Stimulated activated CD8-positive, alpha-beta memory T cell treated with anti-CD3 and anti-CD28 coated beads, Interleukin-15, amount 100 ng/mL, for 48 hours (primary cell): ENCODE results near the gene TRMT6.

Experiments
- DNase-seq, 2 donors: peaks; one replicate each; pipeline ENCODE4 v3.0.0-alpha.2; 2020; ENCODE audit warnings: low read depth in 2 of 2

TRMT6 gene

GRCh38 chr20:5947276-5947675 lies 3.1 kb downstream of the TRMT6 start:
- peak; percentile 27 to 55 for DNase-seq

DNA sequence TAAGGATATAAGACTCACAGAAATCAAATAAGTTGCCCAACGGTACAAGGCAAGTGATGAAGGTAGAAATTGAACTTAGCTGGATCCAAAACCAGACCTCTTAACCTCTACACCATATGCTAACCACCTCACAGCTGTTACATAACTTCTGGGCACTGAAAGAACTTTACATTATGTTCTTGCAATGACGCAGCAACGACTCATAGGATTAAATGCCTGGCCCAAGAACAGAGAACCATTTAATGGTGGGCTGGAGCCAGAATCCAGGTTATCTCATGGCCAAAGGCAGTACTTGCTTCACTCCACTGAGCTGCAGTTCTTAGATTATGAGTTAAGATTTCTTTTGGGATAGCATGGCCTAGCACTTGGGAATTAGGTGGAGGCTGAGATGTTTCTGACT lies 4.4 kb downstream of the TRMT6 start:
- DNase-seq = no peak

- no peak for DNase-seq
Observed at GRCh38 chr20:5938456-5939029, 11.8 kb downstream of the TRMT6 start.

- no peak for DNase-seq
Observed at GRCh38 chr20:5936238-5936637, 14.1 kb downstream of the TRMT6 start.

- no peak for DNase-seq
Observed at GRCh38 chr20:5935384-5935783, 14.9 kb downstream of the TRMT6 start.

- DNase-seq = no peak
Observed at GRCh38 chr20:5933802-5934436, 16.4 kb downstream of the TRMT6 start.

DNA sequence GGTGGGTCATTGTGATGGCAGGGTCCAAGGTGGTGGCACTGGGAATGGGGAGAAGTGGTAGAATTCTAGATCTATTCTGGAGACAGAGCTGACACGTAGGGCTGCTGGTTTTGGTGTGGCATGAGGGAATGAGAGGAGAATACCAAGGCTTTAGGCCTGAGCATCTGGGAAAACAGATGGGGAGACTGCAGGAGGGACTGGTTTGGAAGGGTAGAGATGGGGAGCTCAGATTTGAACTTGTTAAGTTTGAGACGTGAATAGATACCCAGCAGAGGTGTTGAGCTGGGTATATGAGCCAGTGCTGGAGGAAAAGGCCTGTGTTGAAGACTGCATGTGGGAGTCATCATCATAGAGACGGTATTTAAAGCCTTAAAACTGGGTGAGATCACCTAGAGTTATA lies 17.5 kb downstream of the TRMT6 start:
- no peak for DNase-seq

DNA sequence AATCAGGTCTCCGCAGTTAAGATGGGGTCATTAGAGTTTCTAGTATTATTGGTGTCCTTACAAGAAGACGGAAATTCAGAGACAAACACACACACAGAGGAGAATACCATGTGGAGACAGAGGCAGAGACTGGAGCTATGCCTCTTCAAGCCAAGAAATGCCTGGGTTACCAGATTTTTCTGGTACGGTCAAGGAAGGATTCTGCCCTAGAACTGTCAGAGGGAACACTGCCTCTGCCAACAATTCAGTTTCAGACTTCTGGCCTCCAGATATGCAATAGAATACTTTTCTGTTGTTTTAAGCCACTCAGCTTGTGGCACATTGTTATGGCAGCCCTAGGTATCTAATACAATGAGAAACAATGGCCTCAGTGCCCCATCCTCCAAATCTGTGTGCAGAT lies 18.9 kb downstream of the TRMT6 start:
- no peak for DNase-seq

GRCh38 chr20:5928836-5929715 lies 21.3 kb downstream of the TRMT6 start:
- no peak for DNase-seq

DNA sequence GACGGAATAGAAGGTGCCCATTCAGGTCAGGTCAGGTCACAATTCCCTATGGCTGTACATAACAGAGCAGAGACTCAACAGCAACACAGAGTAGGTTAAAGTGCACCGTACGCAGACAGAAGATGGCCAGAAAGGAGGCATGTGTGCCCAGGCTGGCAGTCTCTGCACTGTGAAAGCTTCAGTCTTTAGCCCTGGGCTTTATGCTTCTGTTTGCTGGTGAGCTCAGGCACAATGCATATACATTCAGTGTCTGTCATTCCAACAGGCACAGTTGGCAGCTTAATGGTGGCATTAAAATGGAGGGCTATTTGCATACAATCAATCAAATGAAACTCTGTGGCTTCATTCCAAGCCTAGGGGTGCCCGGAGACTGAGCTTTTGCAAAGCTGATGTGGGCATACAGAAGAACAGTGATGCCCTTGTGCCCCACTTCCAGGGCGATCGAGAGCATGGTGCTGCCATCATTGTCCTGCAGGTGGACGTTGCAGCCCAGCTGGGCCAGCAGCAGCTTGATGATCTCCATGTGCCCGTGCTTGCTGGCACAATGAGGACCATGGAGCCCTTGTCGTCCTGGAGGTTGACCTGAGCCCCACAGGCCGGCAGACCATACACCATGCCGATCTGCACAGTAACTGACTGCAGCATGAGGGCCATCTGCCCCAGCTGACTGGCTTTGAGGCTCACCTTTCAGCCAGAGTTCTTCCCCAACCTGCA lies 22.4 kb downstream of the TRMT6 start:
- DNase-seq = no peak

DNA sequence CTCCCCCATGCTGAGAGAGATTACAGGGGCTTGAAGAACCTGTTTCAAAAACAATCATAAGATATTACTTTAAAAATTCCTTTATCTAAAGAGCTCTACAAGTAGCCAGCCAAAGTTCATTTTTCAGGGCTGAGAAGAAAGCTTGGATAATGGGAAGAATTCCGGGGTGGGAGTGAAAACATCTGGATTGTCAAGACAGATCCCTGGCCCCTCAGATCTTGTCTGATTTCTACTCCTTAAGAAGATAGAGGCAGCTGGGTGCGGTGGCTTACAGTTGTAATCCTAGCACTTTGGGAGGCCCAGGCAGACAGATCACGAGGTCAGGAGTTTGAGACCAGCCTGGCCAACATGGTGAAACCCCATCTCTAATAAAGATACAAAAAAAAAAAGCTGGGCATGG lies 24.8 kb downstream of the TRMT6 start:
- DNase-seq = no peak

DNA sequence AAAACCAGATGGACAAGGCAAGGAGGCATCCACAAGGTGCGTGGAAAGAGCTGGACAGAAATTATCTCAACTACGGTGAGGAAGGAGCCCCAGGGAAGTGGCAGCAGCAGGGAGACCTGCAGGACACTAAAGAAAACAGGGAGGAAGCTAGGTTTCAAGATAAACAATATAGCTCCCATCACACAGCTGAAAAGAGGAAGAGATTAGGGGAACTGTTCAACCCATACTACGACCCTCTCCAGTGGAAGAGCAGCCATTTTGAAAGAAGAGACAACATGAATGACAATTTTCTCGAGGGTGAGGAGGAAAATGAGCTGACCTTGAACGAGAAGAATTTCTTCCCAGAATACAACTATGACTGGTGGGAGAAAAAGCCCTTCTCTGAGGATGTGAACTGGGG lies 26.8 kb downstream of the TRMT6 start:
- DNase-seq = no peak

GRCh38 chr20:5920581-5920980 lies 29.8 kb downstream of the TRMT6 start:
- no peak for DNase-seq

DNA sequence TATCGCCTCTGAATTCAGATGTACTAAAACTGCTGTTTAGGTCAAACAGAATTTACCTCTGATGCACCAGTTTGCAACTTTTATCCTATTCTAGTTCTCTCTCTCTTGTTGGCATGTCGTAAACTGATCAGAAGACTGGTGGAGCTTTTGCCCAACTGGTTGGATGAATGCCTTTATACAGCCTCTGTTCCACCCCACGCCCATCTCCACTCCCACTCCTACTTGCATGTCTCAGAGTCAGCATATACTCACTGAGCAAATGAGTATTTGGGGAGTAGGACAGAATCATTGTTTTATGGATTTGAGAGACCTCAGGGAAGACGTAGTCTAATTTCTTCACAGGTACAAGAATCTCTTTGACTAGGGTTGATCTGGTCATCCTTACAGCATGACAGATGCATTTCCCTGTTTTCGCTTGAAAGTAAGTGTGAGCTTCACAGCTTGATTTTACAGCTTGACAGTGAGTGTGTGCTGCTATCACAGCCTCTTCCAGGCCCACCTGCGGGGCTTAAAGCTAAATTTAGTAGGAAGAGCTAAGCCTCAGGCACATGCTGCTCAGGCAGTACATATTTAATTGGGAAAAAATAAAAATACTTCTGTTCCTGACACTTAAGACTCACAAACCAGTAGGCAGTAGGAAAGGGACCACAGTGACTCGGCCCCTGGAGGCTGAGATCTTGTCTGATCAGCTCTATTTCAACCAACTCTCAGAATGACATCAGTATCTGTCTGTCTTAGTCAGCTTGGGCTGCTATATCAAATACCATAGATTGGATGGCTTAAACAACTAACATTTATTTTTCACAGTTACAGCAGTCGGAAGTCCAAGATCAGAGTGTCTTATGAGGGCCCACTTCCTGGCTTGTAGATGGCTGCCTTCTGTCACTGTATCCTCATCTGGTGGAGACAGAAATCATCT lies 30.4 kb downstream of the TRMT6 start:
- no peak for DNase-seq

DNA sequence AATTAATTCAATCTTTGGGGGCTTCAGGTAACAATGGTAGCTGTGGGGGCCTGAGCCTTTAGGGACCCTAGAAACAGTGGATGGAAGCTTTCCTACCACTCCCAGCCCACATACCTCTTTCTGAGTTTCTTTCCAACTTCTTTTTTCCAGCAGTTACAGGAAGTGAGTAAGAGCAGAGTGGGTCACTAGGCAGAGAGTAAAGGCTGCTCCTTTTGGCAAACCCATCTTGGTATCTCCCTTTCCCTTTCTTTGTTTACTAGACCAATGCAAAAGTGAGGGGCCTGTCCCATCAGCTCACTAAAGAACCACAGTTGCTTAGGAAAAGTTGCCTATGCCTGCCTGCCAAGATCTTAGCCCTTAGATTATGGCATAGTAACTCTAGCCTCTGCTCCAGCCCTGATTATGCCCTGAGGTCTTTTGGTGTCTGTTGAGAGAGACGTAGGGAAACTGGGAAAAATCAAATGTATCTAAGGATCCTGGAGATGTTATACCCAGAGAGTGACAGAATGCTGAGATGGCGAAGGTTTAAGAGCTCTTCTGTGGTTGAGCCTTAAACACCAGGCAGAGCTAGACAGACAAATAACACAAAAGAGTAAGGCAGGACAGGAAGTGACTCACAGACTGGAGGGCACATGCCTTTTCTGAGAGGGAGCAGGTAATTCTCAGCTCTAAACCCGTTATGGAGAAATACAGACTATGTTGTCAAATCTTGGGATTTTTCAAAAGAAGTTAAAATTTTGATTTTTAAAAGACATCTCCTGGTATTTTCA lies 31.3 kb downstream of the TRMT6 start:
- DNase-seq = no peak

DNA sequence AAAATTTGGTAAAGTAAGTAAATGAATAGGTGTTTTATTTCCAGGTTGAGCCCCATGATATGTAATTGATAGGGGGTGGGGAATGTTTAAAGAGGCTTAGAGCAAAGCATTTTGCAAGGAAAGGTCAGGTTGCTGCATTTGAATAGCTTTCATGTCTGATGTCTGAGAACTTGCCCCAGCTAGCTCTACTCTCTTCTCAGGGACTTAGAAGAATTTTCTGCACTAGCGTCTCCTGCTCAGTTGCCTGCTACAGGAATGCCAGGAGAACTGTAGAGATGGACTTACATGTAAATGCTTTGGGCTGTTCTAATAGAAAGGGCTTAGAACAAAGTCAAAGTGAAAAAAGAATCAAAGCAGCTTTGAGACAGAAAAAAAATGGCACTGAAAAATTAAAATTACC lies 35.5 kb downstream of the TRMT6 start:
- no peak for DNase-seq

- no peak for DNase-seq
Observed at GRCh38 chr20:5913166-5913565, 37.2 kb downstream of the TRMT6 start.

DNA sequence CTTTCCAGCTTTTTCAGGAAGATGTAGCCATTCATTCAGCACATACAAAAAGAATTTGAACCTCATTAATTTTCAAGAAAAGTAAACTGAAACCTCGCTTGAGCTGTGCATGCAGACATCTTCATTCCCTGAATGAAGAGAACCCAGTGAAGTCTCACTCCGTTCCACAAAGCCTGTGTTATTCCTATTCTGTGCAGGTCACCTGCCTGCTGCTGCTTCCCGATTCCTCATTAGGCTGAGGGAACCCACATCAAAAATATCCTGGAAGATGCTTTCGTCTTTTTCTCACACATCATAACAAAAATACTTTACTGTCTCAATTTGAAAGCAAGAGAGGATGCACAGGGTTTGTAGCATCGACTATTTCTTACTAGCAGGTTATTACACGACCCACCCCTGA lies 40.1 kb downstream of the TRMT6 start:
- DNase-seq = no peak

- DNase-seq = no peak
Observed at GRCh38 chr20:5908981-5909380, 41.4 kb downstream of the TRMT6 start.

GRCh38 chr20:5900908-5901307 lies 49.4 kb downstream of the TRMT6 start:
- no peak for DNase-seq

GRCh38 chr20:5899444-5899843 lies 50.9 kb downstream of the TRMT6 start:
- no peak for DNase-seq
